Esophagus muscularis mucosa (tissue), 3 donors: ENCODE results near the gene GALNT7.

Experiments used
- EP300 ChIP-seq: sonication (generic); formaldehyde crosslinking; IDR thresholded peaks from one replicate; pipeline ENCODE4 v1.6.1; 2017; ENCODE audit warnings: antibody characterized with exemption
- TF ChIP-seq, protein P1 (sequence below), 3 experiments: fragments of 200-600 bp in 2 of 3; fragments of 450-650 bp in 1 of 3; sonication (generic) in 2 of 3; IDR thresholded peaks; one replicate each; pipeline ENCODE4 v1.5.1; 2017 to 2019; ENCODE audit warnings: antibody characterized with exemption in 3 of 3, mild to moderate bottlenecking in 2 of 3, moderate library complexity in 1 of 3

DNA sequence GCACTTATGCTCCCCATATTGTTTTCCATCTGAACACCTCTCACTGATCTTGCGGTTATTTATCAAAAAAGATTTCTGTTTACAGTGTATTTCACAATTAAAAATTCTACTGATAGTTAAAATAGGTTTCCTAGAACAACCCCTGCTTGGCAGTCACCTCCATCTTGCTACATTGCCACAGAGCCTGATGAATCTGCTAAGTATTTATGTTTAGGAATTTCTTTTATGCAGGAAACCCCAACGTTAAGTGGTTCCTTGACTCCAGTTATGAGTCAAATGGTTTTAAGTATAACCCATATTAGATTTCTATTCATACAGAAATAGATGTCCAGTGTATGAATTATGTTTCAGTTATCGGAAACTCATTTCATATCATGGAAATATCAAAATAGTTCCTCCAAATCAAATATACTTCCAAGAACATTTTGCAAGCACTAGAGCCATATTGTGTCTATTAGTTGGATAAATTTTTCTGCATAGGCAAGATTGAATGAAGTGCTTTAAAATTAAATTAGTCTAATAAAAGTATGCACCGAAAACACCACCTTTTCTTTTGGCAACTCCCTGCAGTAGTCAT lies 20.6 kb downstream of the GALNT7 start:
- TF ChIP-seq, protein P1, sequence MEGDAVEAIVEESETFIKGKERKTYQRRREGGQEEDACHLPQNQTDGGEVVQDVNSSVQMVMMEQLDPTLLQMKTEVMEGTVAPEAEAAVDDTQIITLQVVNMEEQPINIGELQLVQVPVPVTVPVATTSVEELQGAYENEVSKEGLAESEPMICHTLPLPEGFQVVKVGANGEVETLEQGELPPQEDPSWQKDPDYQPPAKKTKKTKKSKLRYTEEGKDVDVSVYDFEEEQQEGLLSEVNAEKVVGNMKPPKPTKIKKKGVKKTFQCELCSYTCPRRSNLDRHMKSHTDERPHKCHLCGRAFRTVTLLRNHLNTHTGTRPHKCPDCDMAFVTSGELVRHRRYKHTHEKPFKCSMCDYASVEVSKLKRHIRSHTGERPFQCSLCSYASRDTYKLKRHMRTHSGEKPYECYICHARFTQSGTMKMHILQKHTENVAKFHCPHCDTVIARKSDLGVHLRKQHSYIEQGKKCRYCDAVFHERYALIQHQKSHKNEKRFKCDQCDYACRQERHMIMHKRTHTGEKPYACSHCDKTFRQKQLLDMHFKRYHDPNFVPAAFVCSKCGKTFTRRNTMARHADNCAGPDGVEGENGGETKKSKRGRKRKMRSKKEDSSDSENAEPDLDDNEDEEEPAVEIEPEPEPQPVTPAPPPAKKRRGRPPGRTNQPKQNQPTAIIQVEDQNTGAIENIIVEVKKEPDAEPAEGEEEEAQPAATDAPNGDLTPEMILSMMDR (IDR thresholded peaks at IDR 0.05) = no peak
- no peak for TF ChIP-seq EP300
